ENCODE data around the gene SMIM13.
A peak's percentile ranks its signal among the peaks of the same experiment; 100 is the strongest.

The SMIM13 gene

GRCh38 chr6:11093626-11094410, at the start of gene SMIM13:
TSS of gene SMIM13 (plus strand) at chr6:11093834. CDS start at chr6:11094314, 480 bp downstream.
- intact Hi-C loops (cut with DNase I) = loop anchor here (1.0 kb wide), 1 partner anchor 402 kb away; no protein-coding TSS in a partner anchor
- peak; percentile 97 to 100 (median 99) for DNase-seq

GRCh38 chr6:11043961-11044711, 49.5 kb upstream of the SMIM13 start, which contains the start of gene ELOVL2:
TSS of gene ELOVL2 (minus strand) at chr6:11044305. CDS start at chr6:11044230, 75 bp downstream.
- intact Hi-C loops (cut with DNase I) = no loop called here

GRCh38 chr6:11044712-11045167, 48.9 kb upstream of the SMIM13 start:
- intact Hi-C loops (cut with DNase I) = no loop called here

More at GRCh38 chr6:11043961-11044711, 49.5 kb upstream of the SMIM13 start, which contains the start of gene ELOVL2:
- peak in 2 of 10 donors; percentile 42 to 83 for DNase-seq

GRCh38 chr6:11050731-11051130, 42.9 kb upstream of the SMIM13 start:
- no peak for DNase-seq
- intact Hi-C loops (cut with DNase I) = no loop called here

More at GRCh38 chr6:11044712-11045167, 48.9 kb upstream of the SMIM13 start:
- no peak for DNase-seq

GRCh38 chr6:11053307-11053706, 40.3 kb upstream of the SMIM13 start:
- intact Hi-C loops (cut with DNase I) = no loop called here
- no peak for DNase-seq

- DNase-seq = no peak
Measured at GRCh38 chr6:11054722-11055121, 38.9 kb upstream of the SMIM13 start.

GRCh38 chr6:11055127-11055627, 38.5 kb upstream of the SMIM13 start:
- intact Hi-C loops (cut with DNase I) = no loop called here

More at GRCh38 chr6:11054722-11055121, 38.9 kb upstream of the SMIM13 start:
- intact Hi-C loops (cut with DNase I) = no loop called here

GRCh38 chr6:11056871-11057270, 36.8 kb upstream of the SMIM13 start:
- intact Hi-C loops (cut with DNase I) = no loop called here
- no peak for DNase-seq

More at GRCh38 chr6:11055127-11055627, 38.5 kb upstream of the SMIM13 start:
- no peak for DNase-seq

- intact Hi-C loops (cut with DNase I) = no loop called here
- DNase-seq = no peak
Measured at GRCh38 chr6:11058406-11058805, 35.2 kb upstream of the SMIM13 start.

GRCh38 chr6:11062083-11062482, 31.6 kb upstream of the SMIM13 start:
- intact Hi-C loops (cut with DNase I) = no loop called here

GRCh38 chr6:11062715-11063114, 30.9 kb upstream of the SMIM13 start:
- intact Hi-C loops (cut with DNase I) = no loop called here
- DNase-seq = no peak

More at GRCh38 chr6:11062083-11062482, 31.6 kb upstream of the SMIM13 start:
- no peak for DNase-seq

- intact Hi-C loops (cut with DNase I) = no loop called here
- peak in 4 of 10 donors; percentile 9 to 62 (median 39) for DNase-seq
Measured at GRCh38 chr6:11064836-11065235, 28.8 kb upstream of the SMIM13 start.

GRCh38 chr6:11065436-11066202, 28.0 kb upstream of the SMIM13 start:
- intact Hi-C loops (cut with DNase I) = no loop called here
- no peak for DNase-seq

- intact Hi-C loops (cut with DNase I) = no loop called here
- DNase-seq = no peak
Measured at GRCh38 chr6:11066505-11067347, 26.9 kb upstream of the SMIM13 start.

- DNase-seq = no peak
- intact Hi-C loops (cut with DNase I) = no loop called here
Measured at GRCh38 chr6:11067348-11067747, 26.3 kb upstream of the SMIM13 start.

- intact Hi-C loops (cut with DNase I) = loop anchor here (1.0 to 10.0 kb wide), 2 partner anchors 118 to 235 kb away; partner anchors contain the start of gene MAK
- no peak for DNase-seq
Measured at GRCh38 chr6:11069760-11070159, 23.9 kb upstream of the SMIM13 start.

- DNase-seq = no peak
- intact Hi-C loops (cut with DNase I) = loop anchor here (10.0 kb wide), 1 partner anchor 237 kb away; the partner anchor contains the start of gene MAK
Measured at GRCh38 chr6:11072101-11072500, 21.5 kb upstream of the SMIM13 start.

- intact Hi-C loops (cut with DNase I) = loop anchor here (10.0 kb wide), 1 partner anchor 242 kb away; the partner anchor contains the start of gene MAK
- no peak for DNase-seq
Measured at GRCh38 chr6:11076540-11076939, 17.1 kb upstream of the SMIM13 start.

GRCh38 chr6:11078266-11078665, 15.4 kb upstream of the SMIM13 start:
- intact Hi-C loops (cut with DNase I) = loop anchor here (10.0 kb wide), 1 partner anchor 243 kb away; the partner anchor contains the start of gene MAK
- DNase-seq = no peak
